GM23338 (cell line): ENCODE data around the gene USP31.

ENCODE experiments used
- CREB1 ChIP-seq: fragments of 250-450 bp; sonication (Bioruptor Pico); IDR thresholded peaks from 2 replicates; pipeline ENCODE4 v1.5.0; 2020; ENCODE audit warnings: low read depth, mild to moderate bottlenecking, moderate library complexity
- CTCF ChIP-seq, 2 experiments: fragments of 200-600 bp in 1 of 2; sonication (generic) in 1 of 2; conservative IDR thresholded peaks; 2 replicates each; pipeline versions ENCODE4 v1.5.1 to v1.6.1; 2016 to 2017; ENCODE audit warnings: antibody characterized with exemption in 2 of 2, low read depth in 2 of 2, mild to moderate bottlenecking in 2 of 2, moderate library complexity in 1 of 2
- ETS1 ChIP-seq: IDR thresholded peaks from 2 replicates; pipeline ENCODE4 v1.6.1; 2016; ENCODE audit warnings: antibody characterized with exemption
- EZH2 ChIP-seq: fragments of 200-600 bp; sonication (generic); IDR thresholded peaks from one replicate; pipeline ENCODE4 v1.8.0; 2017; ENCODE audit warnings: antibody characterized with exemption, mild to moderate bottlenecking, low read depth; ENCODE audit not compliant: unreplicated experiment
- EZH2phosphoT487 ChIP-seq: fragments of 200-600 bp; sonication (generic); IDR thresholded peaks from one replicate; pipeline ENCODE4 v1.8.1; 2018; ENCODE audit warnings: antibody characterized with exemption; ENCODE audit not compliant: unreplicated experiment
- JUNB ChIP-seq: IDR thresholded peaks from one replicate; pipeline ENCODE4 v1.6.1; 2016; ENCODE audit warnings: antibody characterized with exemption; ENCODE audit not compliant: unreplicated experiment
- POLR2AphosphoS5 ChIP-seq: IDR thresholded peaks from 2 replicates; pipeline ENCODE4 v1.6.1; 2016; ENCODE audit warnings: antibody characterized with exemption, low read depth
- REST ChIP-seq: IDR thresholded peaks from one replicate; pipeline ENCODE4 v1.6.1; 2018; ENCODE audit warnings: antibody characterized with exemption; ENCODE audit not compliant: unreplicated experiment
- STAT1 ChIP-seq: IDR thresholded peaks from one replicate; pipeline ENCODE4 v1.6.1; 2016; ENCODE audit warnings: antibody characterized with exemption; ENCODE audit not compliant: unreplicated experiment
- ZNF114 ChIP-seq: fragments of 250-450 bp; sonication (Bioruptor Pico); IDR thresholded peaks from 2 replicates; pipeline ENCODE4 v1.5.0; 2020; ENCODE audit warnings: mild to moderate bottlenecking, moderate library complexity
- ZNF331 ChIP-seq: fragments of 250-450 bp; sonication (Bioruptor Pico); IDR thresholded peaks from 2 replicates; pipeline ENCODE4 v1.5.0; 2020; ENCODE audit warnings: low read depth, mild to moderate bottlenecking, moderate library complexity
- ZNF462 ChIP-seq: fragments of 250-450 bp; sonication (Bioruptor Pico); IDR thresholded peaks from 2 replicates; pipeline ENCODE4 v1.5.0; 2020; ENCODE audit warnings: mild to moderate bottlenecking, moderate library complexity

- no peak for TF ChIP-seq POLR2AphosphoS5
- TF ChIP-seq CREB1 (CRISPR knock-in tag): no peak
- TF ChIP-seq EZH2: no peak
- TF ChIP-seq CTCF (conservative IDR thresholded peaks at IDR 0.05; ENCODE audit: low read depth in 2 of 2): no peak
- no peak for TF ChIP-seq REST
- TF ChIP-seq ZNF331: no peak
- no peak for TF ChIP-seq EZH2phosphoT487
- no peak for TF ChIP-seq JUNB
- no peak for TF ChIP-seq STAT1
- TF ChIP-seq ETS1: no peak
- TF ChIP-seq ZNF462 (CRISPR knock-in tag): no peak
- no peak for TF ChIP-seq ZNF114 (CRISPR knock-in tag)
Measured at GRCh38 chr16:23059433-23059832, 89.8 kb downstream of the USP31 start.
